Upper lobe of right lung (tissue), 1 donor: ENCODE results near the gene SLC25A52. TPM values are rescaled to one million over a fixed set of nuclear protein-coding genes. Genes with fewer than 3 reads are reported as not detected.
"Not testable (repeated sequence)": the region's sequence is repeated elsewhere in the genome, so short reads cannot be mapped to it uniquely, and the experiment has no call there.

Experiments used
- ATAC-seq: fragments of 200-7000 bp; cut with Tn5 transposase; one replicate; pipeline ENCODE4 v1.9.1; 2020; ENCODE audit warnings: mild to moderate bottlenecking, moderate library complexity
- DNase-seq: peaks from one replicate; pipeline ENCODE4 v3.0.0-alpha.2; 2020
- H3K27ac ChIP-seq: fragments of 200-600 bp; one replicate; pipeline ENCODE4 v1.8.0; 2022
- H3K27me3 ChIP-seq: fragments of 200-600 bp; one replicate; pipeline ENCODE4 v1.8.0; 2022; ENCODE audit warnings: mild to moderate bottlenecking
- H3K36me3 ChIP-seq: fragments of 200-600 bp; one replicate; pipeline ENCODE4 v1.8.0; 2022
- H3K4me1 ChIP-seq: fragments of 200-600 bp; one replicate; pipeline ENCODE4 v1.8.0; 2022
- H3K4me3 ChIP-seq: fragments of 200-600 bp; one replicate; pipeline ENCODE4 v1.8.0; 2022; ENCODE audit warnings: mild to moderate bottlenecking
- H3K9me3 ChIP-seq: fragments of 200-600 bp; one replicate; pipeline ENCODE4 v1.8.0; 2022
- intact Hi-C: fragments of 100-400 bp; cut with DNase I; formaldehyde crosslinking; loops from one replicate; pipeline ENCODE4 v1.11.0; 2022
- total RNA-seq: library from RNA; stranded (reverse); fragmentation: NEBNext Ultra II Directional; extraction: Animal tissue kit (Norgen Biotek cat#: 25700); gene quantifications from one replicate; pipeline ENCODE4 v1.2.1, GENCODE V29; 2021
- TF ChIP-seq, protein P1 (sequence below): fragments of 200-600 bp; IDR thresholded peaks from one replicate; pipeline ENCODE4 v1.8.0; 2022; ENCODE audit warnings: antibody characterized with exemption
- donor health status: DM: no; HTN: yes; CAD: no; lungs with severe emphysema.

SLC25A52 gene
- total RNA-seq, 1 donor from 2014 or later = not detected

DNA sequence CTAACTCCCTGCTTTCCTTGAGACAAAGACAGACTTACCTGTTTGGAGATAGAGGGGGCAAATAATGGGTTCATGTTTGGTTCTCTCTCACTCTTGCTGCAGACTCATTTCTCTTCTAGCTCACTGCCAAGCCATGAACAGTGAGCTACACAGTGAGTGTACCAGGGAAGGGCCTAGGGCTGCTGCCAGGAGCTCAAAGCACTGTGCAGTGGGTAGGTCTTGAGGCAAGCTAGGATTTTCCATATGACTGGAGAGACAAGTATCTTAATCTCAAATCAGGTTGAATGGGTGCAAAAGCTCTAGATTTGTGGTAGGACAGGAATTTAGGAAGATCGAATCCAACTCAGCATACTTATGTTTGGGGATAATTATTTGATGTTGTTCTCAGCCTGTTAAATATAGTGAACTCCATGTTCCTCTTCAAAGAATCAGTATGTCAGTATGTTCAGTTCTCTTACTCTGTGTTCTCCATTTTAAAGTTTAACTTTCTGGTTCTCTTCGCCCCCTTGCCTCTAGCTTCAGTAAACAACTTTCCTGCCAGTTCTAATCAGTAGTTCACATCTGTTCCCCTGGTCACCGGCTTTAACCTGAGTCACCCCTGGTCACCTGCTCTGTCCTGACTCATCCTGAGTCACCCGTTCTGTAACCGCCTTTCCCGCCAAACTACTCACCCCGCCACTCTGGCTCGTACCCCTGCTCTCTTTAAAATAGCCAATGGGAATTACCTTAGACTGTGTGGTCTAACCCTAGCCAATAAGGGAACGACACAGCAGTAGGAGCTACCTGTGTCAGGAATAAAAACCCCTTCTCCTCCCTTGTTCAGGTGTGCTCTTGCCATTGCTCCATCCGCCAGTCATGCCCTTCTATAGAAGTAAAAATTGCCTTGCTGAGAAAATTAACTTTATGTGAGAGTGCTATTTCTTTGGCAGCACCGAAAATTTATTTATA lies 21.9 kb downstream of the SLC25A52 start:
- Histone ChIP-seq H3K4me1 (no peaks in the 10 kb centered on the region), H3K27me3 (no peaks in the 10 kb centered on the region), H3K36me3 (no peaks in the 10 kb centered on the region), H3K4me3 (no peak overlapping the region), H3K9me3 (no peaks in the 10 kb centered on the region), H3K27ac (no peak overlapping the region)
- no peak for ATAC-seq
- DNase-seq = no peak
- intact Hi-C loops = no loop called here
- TF ChIP-seq, protein P1, sequence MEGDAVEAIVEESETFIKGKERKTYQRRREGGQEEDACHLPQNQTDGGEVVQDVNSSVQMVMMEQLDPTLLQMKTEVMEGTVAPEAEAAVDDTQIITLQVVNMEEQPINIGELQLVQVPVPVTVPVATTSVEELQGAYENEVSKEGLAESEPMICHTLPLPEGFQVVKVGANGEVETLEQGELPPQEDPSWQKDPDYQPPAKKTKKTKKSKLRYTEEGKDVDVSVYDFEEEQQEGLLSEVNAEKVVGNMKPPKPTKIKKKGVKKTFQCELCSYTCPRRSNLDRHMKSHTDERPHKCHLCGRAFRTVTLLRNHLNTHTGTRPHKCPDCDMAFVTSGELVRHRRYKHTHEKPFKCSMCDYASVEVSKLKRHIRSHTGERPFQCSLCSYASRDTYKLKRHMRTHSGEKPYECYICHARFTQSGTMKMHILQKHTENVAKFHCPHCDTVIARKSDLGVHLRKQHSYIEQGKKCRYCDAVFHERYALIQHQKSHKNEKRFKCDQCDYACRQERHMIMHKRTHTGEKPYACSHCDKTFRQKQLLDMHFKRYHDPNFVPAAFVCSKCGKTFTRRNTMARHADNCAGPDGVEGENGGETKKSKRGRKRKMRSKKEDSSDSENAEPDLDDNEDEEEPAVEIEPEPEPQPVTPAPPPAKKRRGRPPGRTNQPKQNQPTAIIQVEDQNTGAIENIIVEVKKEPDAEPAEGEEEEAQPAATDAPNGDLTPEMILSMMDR = no peak

GRCh38 chr18:31736630-31737029 lies 24.1 kb downstream of the SLC25A52 start:
- ATAC-seq = peak; percentile 71
- TF ChIP-seq, protein P1 = no peak
- H3K9me3 ChIP-seq = no peaks in the 10 kb centered on the region

DNA sequence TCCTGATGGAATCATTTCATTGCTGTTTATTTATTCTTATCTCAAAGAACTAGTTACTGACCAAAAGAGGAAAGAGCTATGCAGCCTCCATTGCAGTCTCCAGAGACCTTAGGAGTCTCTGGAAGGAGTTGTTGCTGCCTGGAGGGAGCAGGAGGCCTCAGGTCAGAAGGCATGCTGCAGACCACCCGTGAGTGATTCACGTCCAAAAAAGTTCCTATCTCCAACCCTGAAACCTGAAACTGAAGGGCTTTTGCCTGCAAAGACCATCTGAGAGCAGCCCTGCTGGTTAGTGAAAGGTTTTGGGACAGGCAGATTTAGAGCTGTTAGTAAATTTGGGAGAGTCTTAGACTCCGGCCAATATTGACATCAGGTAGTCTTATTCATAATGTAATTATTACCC lies 29.1 kb downstream of the SLC25A52 start:
- Histone ChIP-seq H3K4me3 (no peak overlapping the region), H3K9me3 (no peaks in the 10 kb centered on the region), H3K36me3 (no peaks in the 10 kb centered on the region), H3K4me1 (no peaks in the 10 kb centered on the region), H3K27me3 (peaks cover 4% of the 10 kb centered on the region), H3K27ac (no peak overlapping the region)
- intact Hi-C loops = no loop called here
- DNase-seq (no peak), ATAC-seq (no peak)
- TF ChIP-seq, protein P1 = no peak

More at GRCh38 chr18:31736630-31737029, 24.1 kb downstream of the SLC25A52 start:
- Histone ChIP-seq H3K27ac (no peak overlapping the region), H3K36me3 (no peaks in the 10 kb centered on the region), H3K4me1 (no peaks in the 10 kb centered on the region), H3K4me3 (no peak overlapping the region), H3K27me3 (peaks cover 4% of the 10 kb centered on the region)
- intact Hi-C loops = no loop called here
- no peak for DNase-seq

DNA sequence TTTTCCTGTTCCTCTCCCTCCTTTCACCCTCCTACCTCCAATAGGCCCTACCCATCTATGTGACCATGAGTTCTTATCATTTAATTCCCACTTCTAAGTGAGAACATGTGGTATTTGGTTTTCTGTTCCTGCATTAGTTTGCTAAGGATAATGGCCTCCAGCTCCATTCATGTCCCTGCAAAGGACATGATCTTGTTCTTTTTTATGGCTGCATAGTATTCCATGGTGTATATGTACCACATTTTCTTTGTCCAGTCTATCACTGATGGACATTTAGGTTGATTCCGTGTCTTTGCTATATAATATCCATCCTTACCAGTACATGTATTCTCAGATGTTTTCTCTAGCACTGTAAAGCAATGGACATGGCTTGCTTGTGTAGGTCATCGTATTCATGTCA lies 31.5 kb downstream of the SLC25A52 start:
- H3K36me3 ChIP-seq, DNase-seq, H3K4me3 ChIP-seq, H3K9me3 ChIP-seq, H3K27ac ChIP-seq, ATAC-seq, intact Hi-C loops, H3K27me3 ChIP-seq, H3K4me1 ChIP-seq: not testable (repeated sequence)

- H3K4me3 ChIP-seq = peak overlapping the region; percentile 55
- peak overlapping the region; percentile 60 for H3K27ac ChIP-seq
- no peaks in the 10 kb centered on the region for H3K4me1 ChIP-seq
- intact Hi-C loops = no loop called here
- no peaks in the 10 kb centered on the region for H3K36me3 ChIP-seq
- TF ChIP-seq, protein P1 = no peak
- DNase-seq (peak; percentile 64), ATAC-seq (peak; percentile 48)
- H3K27me3 ChIP-seq = peaks cover 9% of the 10 kb centered on the region
- H3K9me3 ChIP-seq = no peaks in the 10 kb centered on the region
Observed at GRCh38 chr18:31723990-31724711, 36.5 kb downstream of the SLC25A52 start.

DNA sequence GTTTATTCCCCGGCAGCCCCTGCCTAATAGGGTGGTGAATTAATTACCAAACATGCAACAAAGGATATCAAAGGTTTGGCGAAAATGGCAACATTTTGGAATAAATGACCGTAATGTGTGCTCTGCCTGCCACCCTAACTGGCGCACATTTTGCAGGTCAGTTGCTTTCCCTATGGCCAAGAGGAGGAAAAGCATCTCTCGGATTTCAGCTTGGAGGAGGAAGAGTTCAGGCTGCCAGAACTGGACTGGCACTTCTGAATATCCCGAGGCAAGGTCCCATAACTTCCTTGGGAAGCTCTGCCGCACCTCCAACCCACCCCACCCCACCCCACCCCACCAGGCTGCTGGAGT lies 37.1 kb downstream of the SLC25A52 start:
- no peaks in the 10 kb centered on the region for H3K4me1 ChIP-seq
- H3K27ac ChIP-seq = no peak overlapping the region
- peak overlapping the region; percentile 55 for H3K4me3 ChIP-seq
- peaks cover 9% of the 10 kb centered on the region for H3K27me3 ChIP-seq
- TF ChIP-seq, protein P1 = no peak
- ATAC-seq = no peak
- no peaks in the 10 kb centered on the region for H3K36me3 ChIP-seq
- no peak for DNase-seq
- intact Hi-C loops = no loop called here
- H3K9me3 ChIP-seq = no peaks in the 10 kb centered on the region
